ENCODE results near the gene CPEB1. TPM values are rescaled to one million over a fixed set of nuclear protein-coding genes. Genes with fewer than 3 reads are reported as not detected.
"Not testable (repeated sequence)": the region's sequence is repeated elsewhere in the genome, so short reads cannot be mapped to it uniquely, and the experiment has no call there.

Gene CPEB1
- total RNA-seq, 1 donor from 2014 or later: 1.3 TPM

DNA sequence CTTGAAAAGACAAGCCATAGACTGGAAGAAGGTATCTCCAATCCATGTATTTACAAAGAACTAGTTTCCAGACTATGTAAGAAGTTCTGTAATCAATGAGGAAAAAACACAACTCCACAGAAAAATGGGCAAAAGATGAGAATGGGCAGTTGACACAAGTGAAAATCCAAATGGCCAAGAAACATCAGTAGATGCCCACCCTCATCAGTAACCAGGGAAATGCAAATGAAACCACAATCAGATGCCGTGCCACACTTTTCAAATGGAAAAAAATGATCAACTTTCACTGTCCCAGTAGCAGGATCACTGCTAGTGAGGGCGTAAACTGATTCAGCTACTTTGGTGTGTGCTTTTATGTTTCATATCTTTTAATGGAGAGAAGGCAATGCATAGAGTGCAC lies 4.5 kb upstream of the CPEB1 start:
- intact Hi-C loops (cut with DNase I): no loop called here
- DNase-seq: no peak
- no peak for ATAC-seq (ENCODE audit: poor library complexity)

- ATAC-seq (ENCODE audit: poor library complexity): no peak
Measured at GRCh38 chr15:82650046-82650670, 3.0 kb upstream of the CPEB1 start.

DNA sequence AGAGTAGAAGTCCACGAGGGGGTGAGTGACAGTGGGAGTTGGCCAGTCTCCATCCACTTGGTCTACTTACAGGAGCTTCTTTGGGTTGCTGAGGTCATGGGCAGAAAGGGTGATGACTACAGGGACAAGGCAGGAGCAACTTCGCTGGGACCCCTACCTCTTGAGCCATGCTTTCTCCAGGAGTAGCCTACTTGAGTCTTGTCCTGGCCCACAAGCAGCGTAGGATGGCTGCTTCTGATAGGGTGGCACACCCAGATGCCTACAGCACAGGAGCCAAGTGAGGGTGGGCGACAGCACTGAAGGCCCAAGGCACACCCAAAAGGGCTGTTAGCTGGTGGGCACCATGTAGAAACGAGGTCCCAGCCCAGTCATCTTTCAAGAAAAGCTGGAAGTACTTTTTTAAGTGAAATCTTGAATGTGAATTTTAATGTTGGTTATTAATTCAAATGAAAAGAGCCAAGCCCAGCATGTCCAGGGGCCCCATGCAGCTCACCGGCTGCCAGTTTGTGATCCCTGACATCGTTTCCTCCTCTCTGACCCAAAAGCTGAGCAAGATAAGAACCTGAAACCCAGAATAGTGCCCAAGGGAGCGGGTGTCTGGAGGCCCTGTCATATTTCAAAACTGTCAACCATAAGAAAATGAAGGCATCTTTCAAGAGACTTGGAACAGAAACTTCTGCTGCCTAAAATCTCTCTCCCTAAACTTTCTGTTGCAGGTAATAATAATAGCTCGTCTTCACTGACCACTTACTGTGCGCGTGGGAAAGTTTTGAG lies 2.2 kb upstream of the CPEB1 start:
- ATAC-seq (ENCODE audit: poor library complexity) (no peak), DNase-seq (no peak)
- intact Hi-C loops (cut with DNase I): no loop called here

More at GRCh38 chr15:82650046-82650670, 3.0 kb upstream of the CPEB1 start:
- intact Hi-C loops (cut with DNase I): no loop called here
- DNase-seq: no peak

DNA sequence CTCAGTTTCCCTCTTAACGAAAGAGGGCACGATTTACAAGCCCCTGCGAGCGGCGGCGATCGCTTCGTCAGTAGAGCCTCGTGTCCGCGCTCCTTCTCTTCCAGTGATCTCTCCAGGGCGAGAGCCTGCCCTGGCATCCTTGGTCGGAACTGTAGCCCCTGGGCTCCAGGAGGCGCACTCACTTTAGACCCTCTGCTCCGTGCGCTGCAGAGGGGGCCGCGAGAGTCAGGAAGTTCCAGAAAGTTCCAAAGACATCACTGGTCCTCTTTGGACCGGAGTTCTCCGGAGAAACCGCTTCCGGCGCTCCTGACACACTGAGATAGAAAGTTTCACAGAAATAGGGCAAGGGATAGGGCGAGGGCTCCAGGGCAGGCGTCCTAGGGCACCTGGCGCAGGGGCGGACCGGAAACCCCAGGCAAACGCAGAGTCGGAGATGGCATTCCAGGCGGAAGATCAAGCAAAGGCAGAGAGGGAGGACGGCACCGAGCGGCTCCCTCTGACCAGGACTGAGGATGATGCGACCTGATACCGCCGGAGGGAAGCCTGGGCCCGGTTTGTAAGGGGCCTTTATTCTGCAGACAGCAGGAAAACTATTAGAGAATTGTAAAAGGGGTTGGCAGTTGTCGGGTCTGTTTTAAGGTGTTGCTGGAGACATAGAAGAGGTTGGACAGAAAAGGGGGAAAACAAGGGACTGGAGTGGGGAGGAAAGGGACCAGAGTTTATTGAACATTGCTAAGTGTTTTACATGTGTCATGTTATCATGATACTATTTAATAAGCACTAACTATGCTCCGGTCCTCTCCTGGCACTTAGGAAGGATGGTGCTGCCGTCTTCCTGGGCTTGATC lies 1.3 kb upstream of the CPEB1 start:
- ATAC-seq (ENCODE audit: poor library complexity) (peak; percentile 31), DNase-seq (no peak)
- intact Hi-C loops (cut with DNase I): no loop called here

DNA sequence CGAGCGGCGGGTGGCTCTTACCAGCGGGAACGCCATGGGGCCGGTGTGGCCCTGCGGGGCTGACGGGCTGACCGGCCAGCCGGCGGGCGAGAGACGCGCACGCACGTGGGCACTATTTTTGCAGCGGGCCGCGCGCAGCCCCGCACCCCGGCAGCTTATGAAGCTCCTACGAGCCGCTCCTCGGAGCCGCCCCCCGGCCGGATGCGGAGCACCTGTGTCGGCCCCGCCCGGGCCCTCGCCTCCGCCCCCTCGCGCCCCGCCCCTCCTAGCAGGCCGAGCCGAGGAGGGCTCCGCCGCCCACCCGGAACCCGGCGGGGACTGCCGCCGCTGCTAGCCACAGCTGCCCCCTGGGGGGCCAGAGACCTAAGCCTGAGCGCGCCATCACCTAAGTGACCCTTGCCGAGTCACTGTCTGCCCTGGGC lies 683 bp upstream of the CPEB1 start:
- intact Hi-C loops (cut with DNase I): no loop called here
- DNase-seq (no peak), ATAC-seq (ENCODE audit: poor library complexity) (peak; percentile 46)

- no peak for DNase-seq
- peak; percentile 6 for ATAC-seq (ENCODE audit: poor library complexity)
- intact Hi-C loops (cut with DNase I): no loop called here
Measured at GRCh38 chr15:82646250-82647044, 716 bp downstream of the CPEB1 start.

DNA sequence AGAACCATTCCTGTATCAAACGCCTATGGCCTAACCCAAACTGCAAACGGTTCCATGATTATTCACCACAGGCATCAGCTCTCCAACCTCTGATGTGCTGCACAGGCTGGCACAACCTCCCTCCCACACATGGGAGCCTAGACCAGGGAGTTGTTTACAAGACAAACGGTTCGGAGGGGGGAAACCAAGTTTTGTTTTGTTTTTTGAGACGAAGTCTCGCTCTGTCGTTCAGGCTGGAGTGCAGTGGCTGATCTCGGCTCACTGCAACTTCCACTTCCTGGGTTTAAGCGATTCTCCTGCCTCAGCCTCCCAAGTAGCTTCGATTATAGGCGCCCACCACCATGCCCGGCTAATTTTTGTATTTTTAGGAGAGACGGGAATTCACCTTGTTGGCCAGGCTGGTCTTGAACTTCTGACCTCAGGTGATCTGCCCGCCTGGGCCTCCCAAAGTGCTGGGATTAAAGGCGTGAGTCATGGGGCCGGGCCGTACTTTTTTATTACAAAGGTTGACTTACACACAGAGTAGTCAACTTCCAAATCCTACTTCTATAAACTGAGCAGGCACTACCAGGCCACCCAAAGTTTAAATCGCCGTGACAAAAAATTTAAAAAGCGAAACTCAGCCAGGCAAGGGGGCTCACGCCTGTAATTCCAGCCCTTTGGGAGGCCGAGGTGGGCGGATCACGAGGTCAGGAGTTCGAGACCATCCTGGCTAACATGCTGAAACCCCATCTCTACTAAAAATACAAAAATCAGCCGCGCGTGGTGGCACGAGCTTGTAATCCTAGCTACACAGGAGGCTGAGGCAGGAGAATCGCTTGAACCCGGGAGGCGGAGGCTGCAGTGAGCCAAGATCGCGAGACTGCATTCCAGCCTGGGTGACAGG lies 2.0 kb downstream of the CPEB1 start:
- intact Hi-C loops (cut with DNase I): not testable (repeated sequence)

GRCh38 chr15:82643992-82644391 lies 3.2 kb downstream of the CPEB1 start:
- DNase-seq (no peak), ATAC-seq (ENCODE audit: poor library complexity) (no peak)
- intact Hi-C loops (cut with DNase I): no loop called here

More for the DNA sequence above, 2.0 kb downstream of the CPEB1 start:
- not testable (repeated sequence) for ATAC-seq (ENCODE audit: poor library complexity); DNase-seq

GRCh38 chr15:82642656-82643055 lies 4.5 kb downstream of the CPEB1 start:
- intact Hi-C loops (cut with DNase I): no loop called here
- ATAC-seq (ENCODE audit: poor library complexity) (no peak), DNase-seq (no peak)

DNA sequence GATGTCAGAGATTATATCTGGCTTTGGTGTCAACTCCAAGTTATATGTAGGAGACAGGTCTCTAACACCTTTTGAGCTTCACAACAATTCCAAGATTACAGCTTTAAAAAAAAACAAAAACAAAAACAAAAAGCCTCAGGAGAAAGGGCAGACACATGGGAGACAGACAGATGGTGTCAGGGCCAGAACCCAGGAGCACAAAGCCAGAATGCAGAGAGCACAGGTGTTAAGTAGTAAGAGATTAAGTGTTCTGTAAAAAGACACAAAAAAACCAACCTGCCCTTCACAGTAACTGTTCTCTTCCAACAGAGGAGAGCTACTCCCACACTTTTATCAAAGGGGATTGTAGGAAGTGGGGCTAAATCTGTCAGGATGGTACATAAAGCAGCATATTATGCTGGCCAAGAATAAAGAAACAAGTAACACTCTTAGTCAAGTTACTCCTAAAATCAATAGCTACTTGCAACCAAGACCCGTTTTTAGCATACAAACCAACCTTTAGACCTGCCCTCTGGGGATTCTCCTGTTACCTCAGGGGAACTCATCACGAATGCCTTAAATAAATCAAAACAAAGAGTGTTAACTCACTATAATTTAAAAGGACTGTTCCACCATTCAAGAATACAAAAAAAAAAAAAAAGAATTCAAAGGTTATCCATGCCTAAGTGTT lies 5.9 kb downstream of the CPEB1 start:
- intact Hi-C loops (cut with DNase I): no loop called here
- ATAC-seq (ENCODE audit: poor library complexity) (no peak), DNase-seq (no peak)

DNA sequence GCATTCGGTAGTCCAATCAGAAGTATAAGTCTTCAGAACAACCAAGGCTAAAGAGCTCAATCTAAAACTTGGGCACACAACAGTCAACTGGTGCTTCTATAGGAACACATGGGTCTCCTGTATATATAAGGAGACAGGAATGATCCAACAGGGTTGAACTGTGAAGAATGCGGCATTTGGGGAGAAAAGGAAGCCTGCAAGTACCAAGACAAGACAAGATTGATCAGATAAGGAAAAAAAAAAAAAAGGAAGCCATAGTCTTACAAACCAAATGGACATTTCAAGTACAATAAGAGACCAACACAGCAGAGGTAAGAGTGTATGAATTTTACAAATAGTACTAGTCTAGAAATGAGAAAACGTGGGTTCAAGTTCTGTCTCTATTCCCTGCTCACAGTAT lies 6.5 kb downstream of the CPEB1 start:
- intact Hi-C loops (cut with DNase I): no loop called here
- ATAC-seq (ENCODE audit: poor library complexity) (no peak), DNase-seq (no peak)

DNA sequence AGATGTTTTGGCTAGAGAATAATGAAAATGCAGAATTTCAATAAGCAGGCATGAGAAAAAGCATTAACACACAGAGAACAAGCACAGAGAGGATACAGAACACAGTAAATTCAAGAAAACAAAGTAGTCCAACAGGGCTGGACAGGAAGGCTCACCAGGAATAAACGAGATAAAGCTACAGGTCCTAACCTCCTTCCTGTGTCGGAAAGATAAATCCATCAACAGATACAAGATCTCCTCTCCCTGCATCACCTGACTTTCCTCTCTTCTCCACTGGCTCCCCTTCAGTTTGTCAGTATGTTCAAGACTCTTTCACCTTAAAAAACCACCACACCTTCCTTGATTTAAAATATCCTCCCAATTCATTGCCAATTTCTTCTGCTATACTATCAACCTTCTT lies 11.4 kb downstream of the CPEB1 start:
- intact Hi-C loops (cut with DNase I): no loop called here
- DNase-seq (no peak), ATAC-seq (ENCODE audit: poor library complexity) (no peak)

DNA sequence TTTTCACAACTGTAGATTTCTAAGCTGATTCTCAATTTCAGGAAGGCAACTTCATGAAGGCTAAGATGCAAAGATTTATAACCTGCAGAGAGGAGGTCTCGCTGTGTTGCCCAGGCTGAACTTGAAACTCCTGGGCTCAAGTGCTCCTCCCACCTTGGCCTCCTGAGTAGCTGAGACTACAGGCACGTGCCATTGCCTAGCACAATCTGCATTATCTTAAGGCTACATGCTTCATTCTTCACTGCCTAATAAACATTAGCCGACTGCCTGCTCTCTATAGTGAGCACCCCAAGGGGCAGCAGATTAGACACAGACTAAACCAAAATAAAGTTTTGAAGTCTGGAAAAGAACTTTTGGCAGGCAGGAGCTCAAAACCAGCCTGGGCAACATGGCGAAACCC lies 17.1 kb downstream of the CPEB1 start:
- DNase-seq (no peak), ATAC-seq (ENCODE audit: poor library complexity) (no peak)
- intact Hi-C loops (cut with DNase I): no loop called here

- no peak for ATAC-seq (ENCODE audit: poor library complexity)
- no peak for DNase-seq
- intact Hi-C loops (cut with DNase I): no loop called here
Measured at GRCh38 chr15:82625136-82625535, 22.0 kb downstream of the CPEB1 start.

DNA sequence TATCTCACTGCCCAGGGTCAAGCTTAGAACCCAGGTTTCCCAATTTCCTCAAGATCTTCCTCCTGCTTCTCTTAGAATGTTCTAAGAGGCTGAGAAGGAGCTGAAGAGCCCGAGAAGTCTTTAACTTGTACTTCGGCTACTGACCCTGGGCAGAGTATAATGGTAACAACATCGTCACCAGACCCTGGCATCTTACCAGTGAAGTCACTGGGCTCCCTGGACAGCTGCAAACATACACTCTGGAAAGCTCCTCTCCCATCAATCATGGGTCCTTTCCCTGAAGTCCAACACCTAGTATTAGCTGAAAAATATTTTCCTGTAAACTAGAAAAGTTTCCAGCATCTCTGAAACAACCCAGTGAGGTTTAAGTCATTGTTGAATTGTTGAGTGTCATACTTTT lies 22.7 kb downstream of the CPEB1 start:
- DNase-seq: no peak
- intact Hi-C loops (cut with DNase I): no loop called here
- ATAC-seq (ENCODE audit: poor library complexity): no peak

GRCh38 chr15:82624008-82624407 lies 23.2 kb downstream of the CPEB1 start:
- no peak for ATAC-seq (ENCODE audit: poor library complexity)
- intact Hi-C loops (cut with DNase I): no loop called here
- no peak for DNase-seq

- intact Hi-C loops (cut with DNase I): no loop called here
- DNase-seq (no peak), ATAC-seq (ENCODE audit: poor library complexity) (no peak)
Measured at GRCh38 chr15:82621970-82622369, 25.2 kb downstream of the CPEB1 start.
